COLO829 (cell line): Measurements from ENCODE around the gene CARD8.

ENCODE experiments used
- DNase-seq: peaks from one replicate; pipeline ENCODE4 v3.0.0; 2012; ENCODE audit warnings: low spot score

The CARD8 gene

DNA sequence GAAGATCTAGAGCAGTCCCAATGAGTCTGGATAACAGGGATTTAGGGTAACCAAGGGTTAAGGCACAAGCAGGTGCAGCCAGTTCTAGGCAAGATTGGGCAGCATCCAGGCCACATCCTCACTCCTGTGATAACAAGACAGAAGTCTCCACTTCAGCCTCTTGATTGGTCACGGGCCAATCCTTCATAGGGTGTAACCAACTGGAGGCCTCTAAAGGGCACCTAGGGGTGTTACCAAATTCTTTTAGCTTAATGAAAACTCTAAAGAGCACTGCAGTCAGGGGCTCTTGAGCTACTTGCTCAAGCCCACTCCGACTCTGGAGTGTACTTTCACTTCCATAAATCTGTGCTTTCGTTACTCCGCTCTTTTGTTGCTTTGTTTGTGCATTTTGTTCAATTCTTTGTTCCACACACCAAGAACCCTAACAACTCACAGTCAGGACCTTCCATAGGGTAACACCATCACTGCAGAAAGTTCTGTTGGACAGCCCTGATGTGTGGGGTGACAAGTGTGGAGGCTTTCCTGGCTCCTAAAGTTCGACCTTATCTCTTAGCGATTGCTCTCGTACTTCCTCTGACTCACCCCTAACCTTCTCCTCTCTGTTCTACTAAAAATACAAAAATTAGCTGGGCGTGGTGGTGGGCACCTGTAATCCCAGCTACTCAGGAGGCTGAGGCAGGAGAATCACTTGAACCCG, 49.2 kb downstream of the CARD8 start:
- DNase-seq, result no peak

DNA sequence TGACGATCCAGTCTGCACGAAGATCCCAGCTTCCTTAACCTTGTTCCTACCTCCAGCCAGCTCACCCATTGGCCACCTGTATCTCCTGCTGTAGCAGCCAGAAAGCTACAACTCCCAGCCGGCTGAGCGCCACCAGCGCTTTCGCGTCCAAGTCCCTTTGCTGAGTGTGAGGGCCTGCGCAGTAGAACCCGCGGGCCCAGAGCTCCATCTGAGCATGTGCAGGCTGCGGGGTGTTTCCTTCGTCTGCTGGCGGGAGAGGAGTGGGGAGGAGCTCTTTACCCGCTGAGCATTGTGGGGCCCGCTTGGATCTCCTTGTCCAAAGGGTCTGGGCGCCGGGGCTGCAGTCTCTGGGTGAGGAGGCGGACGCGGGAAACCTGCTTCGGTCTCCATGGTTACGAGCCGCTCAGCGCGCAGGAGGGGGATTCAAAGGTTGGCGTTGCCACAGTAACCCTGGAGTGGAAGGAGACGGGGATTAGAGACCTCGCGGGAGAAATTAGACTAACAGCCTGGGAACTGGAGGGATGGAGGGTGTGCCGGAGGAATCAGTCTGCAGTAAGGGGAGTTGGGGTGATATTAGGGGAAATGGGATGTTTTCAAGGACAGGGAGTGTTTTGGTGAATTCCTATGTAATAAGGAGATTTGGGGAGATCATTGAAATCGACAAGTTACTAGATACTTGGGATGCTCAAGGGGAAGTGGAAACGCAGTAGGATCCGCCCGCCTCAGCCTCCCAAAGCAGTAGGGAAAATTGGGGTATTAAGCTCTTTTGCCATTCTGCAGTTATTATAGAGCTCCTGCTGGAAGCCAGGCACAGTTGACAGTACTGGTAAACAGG, 51.7 kb downstream of the CARD8 start:
- DNase-seq, result peak; percentile 94

DNA sequence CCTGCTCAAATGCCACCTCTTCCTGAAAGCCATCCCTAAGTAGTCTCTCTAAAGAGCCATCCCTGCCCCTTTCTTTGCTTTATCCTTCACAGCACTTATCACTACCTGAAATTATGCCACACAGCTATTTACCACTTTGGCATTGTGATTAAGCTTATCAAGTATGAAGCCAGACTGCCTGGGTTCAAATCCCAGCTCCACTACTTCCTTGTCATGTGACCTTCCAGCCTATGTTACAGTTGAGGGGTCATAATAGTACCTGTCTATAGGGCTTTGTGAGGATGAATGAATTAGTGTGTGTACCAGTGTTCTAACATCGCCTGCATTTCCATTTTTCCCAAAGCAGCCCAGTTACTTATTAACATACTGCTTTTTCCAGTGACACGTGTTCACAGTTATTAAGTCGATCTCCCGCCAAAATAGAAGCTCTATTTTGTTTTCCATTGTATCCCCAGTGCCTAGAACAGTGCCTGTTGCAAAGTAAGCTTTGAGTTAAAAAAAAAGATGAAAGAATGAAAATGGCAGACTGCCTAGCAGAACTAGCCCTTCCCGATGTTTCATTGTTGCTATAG, 52.4 kb downstream of the CARD8 start:
- DNase-seq, result no peak

DNA sequence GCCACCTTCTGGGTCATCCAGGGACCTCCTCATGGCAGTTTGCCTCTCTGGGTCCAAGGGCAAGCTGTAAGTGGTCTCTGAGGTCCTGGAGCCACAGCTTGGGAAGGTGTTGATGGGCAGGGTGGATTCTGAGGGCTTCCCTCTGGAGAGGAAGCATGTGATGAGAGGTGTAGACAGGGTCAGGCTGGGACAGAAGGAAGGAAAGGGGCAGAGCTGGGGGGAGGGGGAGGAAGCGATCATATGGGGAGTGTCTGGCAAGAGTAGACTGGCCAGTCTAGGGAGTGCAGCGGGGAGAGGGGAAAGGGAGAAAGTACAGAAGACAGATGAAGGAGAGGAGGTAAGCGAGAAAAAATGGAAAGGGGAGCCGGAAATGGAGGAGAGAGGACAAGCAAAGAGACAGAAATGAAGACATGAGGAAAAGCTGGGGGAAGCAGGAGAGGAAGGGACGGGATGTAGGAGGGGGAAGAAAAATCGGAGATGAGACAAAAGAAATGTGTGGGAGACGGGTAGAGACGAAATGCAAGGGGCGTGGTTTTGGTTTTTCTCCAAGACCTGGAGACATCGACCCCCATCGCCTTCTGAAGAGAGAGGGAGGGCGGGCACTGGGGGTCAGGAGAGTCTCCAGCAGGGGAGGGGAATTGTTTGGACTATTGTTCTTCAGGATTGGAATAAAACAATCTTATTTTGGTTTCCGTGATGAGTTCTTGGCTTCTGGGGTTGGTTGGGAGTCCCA, 58.6 kb downstream of the CARD8 start:
- DNase-seq, result no peak

DNA sequence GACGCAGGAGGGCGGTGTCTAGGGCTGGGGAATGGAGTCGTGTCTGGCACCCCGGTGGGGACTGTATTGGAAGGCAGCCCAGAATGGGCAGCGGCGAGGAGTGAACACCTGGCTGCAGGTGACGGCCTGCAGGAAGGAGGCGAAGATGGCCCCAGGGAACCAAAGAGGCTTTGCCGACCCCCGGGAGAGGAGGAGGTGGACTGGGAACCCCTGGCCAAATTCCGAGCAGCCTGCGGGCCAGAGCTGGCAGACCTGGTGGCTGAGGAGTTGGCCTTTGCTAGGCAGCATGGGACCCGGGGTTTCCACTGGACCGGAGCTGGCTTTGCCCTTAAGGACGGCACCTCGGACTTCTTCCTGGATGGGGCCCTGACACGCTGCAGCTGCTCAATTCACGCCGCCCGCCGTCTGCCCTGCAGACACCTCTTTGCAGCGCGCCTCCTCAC, 59.4 kb downstream of the CARD8 start:
- no peak for DNase-seq

DNA sequence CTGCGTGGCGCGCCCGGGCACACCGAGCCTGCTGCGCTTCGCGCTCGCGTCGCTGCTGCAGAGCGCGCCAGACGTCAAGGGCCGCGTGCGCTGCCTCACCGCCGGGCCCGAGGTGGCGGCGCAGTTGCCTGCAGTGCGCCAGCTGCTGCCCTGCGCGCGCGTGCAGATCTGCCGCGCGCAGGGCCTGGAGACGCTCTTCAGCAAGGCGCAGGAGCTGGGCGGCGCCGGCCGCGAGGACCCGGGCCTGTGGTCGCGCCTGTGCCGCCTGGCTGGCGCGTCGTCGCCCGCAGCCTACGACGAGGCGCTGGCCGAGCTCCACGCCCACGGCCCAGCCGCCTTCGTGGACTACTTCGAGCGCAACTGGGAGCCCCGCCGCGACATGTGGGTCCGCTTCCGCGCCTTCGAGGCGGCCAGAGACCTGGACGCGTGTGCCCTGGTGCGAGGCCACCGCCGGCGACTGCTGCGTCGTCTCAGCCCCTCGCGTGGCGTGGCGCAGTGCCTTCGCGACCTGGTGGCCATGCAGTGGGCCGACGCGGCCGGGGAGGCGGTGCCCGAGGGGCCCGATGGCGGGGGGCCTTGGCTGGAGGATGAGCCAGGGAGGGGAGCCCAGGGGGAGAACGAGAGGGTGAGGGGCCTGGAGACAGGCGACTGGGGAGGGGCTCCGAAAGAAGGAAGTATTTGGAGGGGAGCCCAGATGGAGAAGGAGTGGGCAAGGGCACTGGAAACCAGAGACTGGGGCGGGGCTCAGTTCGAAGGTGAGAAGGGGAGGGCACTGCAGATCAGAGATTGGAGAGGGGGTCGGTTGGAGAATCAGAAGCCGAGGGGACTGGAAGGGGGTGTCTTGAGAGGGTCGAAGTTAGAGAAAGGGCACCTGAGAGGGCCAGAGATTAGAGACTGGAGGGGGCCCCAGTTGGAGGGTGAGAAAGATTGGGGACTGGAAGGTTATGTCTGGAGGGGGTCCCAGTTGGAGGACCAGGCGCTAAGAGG, 60.6 kb downstream of the CARD8 start:
- DNase-seq, result no peak

DNA sequence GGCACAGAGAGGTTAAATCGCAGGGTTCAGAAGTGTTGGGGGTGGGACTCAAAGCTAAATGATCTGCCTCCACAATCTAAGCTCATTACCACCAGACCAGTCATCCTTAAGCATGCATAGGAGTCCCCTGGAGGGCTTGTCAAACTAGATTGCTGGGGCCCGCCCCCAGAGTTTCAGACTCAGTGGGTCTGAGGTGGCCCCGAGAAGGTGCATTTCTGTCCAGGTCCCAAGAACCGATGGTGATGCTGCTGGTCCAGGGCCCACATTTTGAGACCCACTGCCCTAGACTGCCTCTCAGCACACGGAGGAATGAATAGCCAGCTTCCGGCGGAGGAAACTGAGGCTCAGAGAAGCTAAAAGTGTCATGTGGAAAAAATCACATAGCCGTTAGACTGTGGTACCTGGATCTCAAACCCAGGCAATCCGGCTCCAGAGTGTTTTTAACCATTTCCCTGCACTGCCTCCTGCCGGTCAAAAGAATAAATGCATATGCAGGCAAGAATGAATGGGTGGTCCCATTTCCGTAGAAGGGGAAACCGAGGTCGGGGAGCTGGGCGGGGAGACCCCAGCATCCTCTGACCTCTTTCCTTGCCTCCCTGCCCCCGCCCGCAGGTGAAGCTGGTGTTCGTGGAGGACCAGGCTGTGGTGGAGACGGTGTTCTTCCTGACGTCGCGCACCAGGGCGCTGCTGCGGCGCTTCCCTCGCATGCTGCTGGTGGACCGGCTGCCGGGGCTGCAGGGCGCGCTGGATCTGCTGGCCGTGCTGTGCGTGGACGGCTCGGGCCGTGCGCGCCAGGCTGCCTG, 61.5 kb downstream of the CARD8 start:
- DNase-seq, result no peak

DNA sequence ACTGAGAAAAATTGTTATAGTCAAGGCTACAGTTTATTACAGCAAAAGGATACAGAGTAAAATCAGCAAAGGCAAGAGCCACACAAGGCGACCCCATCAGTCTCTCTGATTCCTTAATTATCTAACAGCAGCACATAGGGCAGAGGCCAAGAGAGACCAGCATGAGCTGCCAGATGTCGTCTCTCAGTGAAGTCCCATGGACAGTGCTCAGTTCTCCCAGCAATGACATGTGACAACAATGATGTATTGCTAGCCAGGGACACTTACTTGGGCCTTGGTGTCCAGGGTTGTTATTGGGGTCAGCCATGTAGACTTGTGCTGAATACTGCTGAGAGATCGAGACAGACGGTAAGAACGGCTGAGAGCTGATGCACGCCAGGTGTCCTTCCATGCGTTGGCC, 63.0 kb downstream of the CARD8 start:
- DNase-seq, result no peak

DNA sequence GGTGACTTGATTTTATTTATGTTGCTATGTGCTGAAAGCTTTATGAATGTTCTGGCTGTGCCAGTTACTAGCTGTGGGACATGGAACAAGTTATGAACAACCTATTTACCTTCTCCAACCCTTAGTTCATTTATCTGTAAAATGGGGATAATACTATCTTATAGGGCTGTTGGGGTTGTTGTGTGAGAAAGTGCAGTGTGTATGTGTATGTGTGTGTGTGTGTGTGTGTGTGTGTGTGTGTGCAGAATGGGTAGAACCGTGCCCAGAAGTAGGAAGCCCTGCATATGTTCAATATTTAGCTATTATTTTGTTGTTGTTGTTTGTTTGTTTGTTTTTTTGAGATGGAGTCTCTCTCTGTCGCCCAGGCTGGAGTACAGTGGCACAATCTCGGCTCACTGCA, 64.8 kb downstream of the CARD8 start:
- no peak for DNase-seq

DNA sequence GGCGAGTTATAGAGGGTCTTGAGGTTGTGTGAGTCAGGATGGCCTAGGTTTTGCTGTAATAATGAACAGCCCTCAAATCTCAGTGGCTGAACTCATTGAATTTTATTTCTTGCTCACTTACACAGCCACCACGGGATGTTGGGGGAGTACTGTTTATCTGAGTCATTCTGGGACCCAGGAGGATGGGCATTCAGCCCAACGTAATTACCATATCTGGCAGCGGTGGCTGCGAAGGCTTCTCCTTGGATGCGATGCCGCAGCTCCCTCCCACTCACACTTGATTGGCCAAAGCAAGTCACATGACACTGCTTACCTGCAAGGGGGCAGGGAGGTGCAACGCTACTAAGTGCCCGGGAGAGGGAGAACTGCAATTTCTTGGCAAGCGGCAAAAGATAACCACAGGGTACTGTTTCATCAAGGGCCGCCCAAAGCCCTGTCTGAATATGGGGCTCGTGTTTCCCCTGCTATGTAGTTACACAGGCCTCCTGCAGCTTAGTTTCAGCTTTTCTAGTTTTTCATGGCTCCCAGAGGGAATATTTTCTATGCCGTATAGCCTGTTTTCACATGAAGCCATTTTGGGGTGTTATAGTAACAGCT, 65.3 kb downstream of the CARD8 start:
- DNase-seq, result no peak

DNA sequence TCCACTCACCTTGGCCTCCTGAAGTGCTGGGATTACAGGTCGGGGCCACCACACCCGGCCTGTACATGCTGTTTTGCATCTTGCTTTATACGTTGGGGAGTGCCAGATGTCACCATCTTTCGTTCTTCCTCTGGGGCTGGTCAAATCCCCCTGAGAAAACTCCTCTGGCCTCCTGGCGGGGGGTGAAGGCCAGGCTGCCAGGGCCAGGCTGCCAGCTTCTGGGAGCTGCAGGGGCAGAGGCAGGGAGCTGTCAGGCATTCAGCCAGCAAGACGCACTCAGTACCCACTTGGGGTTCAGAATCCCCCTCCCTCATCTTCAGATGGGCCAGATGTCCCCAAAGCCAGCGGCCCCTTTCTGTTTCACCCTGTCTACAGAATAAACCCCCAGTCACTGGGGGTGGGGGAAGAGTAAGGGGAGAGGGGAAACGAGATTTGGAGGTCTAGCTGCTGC, 69.1 kb downstream of the CARD8 start:
- no peak for DNase-seq

DNA sequence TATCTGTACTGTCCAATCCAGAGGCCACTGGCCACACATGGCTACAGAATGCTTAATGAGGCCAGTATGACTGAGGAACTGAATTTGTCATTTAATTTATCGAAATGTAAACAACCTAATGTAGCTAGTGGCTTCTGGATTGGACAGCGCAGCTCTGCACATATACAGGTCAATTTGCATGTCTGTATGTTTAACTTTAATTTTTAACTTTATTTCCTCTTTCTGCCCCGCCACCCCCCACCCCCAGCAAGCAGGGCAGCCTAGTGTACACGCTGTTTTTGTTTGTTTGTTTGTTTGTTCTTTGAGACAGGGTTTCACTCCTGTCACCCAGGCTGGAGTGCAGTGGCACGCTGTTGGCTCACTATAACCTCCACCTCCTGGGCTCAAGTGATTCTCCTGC, 69.7 kb downstream of the CARD8 start:
- no peak for DNase-seq

DNA sequence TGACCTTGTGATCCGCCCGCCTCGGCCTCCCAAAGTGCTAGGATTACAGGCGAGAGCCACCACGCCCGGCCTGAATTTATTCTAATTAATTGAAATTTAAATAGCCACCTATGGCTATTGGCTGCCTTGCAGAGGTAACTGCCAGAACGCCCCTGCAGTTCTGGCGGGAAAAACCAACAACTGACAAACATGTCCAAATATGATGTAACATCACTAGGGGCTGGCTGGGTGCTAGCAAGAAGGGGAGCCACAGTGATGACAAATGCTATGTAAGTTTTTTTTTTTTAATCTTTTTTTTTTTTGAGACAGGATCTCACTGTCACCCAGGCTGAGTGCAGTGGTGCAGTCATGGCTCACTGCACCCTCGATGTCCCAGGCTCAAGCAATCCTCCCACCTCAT, 72.4 kb downstream of the CARD8 start:
- DNase-seq, result no peak

DNA sequence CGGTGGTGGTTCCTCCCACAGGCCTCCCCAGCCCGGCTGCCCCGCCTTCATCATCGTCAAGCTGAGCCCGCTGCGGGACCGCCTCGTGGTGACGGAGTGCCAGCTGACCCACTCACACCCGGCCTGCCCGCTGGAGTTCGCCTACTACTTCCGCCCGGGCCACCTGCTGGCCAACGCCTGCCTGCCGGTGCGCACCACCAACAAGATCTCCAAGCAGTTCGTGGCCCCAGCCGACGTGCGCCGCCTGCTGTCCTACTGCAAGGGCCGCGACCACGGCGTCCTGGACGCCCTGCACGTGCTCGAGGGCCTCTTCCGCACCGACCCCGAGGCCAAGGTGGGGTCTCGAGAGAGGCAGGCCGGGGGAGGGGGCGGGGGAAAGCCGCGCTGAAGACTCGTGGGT, 73.3 kb downstream of the CARD8 start:
- no peak for DNase-seq

DNA sequence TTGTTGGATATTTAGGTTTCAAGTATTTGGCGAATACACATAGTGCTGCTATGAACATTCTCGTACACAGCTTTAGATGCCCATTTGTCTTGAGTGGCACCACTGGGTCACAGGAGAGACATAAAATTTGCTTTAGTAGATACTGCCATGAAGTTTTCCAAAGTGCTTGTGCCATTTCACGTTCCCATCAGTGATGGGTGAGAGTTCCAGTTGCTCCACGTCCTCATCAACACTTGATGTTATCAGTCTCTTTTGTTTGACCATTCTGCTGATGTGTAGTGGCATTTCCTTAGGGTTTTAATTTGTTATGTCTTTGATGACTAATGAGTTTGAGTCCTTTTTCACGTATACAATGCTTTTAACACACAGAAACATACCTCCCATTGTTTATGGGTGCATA, 74.2 kb downstream of the CARD8 start:
- DNase-seq, result no peak

DNA sequence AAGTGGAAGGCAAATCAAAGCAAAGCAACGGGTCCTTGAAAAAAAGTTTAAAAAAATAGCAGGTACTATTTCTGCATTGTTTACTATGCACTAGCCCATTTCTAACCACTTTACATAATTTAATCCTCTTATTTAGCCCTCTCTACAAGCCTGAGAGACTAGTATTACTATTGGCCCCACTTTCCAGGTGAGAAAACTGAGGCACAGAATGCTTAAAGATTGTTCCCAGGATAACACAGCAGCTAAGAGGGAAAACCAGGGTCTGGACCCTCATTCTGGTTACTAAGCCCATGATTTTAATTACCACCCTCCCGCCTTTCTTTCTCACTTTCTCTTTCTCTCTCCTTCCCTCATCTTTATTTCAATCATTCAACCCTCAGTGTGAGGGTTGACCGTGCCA, 79.5 kb downstream of the CARD8 start:
- DNase-seq, result no peak

DNA sequence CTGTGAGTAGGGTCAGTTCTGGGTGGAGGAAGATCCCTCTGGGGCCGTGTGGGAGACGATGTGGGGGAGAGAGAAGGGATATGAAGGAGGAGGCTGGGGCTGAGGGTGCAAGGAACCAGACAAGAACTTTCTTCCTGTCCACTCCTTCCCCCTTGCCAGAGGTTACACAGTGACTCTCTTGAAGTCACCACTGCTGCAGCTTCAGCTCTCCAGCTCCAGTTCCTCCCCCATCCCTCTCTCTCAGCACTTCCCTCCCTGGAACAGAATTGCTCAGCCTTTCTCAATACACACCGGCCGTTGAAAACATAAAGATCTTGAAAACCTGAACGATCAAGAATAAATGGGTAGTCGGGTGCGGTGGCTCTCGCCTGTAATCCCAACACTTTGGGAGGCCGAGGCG, 80.1 kb downstream of the CARD8 start:
- DNase-seq, result no peak

DNA sequence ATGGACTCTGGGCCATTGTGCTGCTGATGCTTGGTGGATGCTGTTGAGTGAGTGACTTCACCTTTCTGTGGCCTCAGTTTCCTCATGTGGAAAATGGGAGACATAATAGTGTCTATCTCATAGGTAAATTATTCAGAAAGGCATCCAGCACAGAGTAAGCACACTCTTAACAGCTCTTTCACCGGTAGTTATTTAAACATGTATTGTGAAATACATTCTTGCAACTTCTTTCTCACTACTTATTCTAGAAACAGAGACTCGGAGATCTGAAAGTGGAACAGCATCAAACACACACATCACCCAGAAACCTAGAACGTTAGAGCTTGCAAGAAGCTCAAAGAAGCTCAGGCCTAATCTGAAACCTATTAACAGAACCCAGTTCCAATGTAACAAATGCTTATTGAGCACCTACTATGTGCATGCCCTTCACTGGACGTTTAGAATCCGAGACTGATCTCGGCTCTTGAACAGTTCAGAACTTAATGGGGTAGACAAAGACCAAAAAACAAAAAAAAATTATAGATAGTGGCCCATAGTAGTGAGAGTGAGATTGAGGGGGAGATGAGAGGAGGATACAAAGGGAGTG, 81.2 kb downstream of the CARD8 start:
- no peak for DNase-seq

DNA sequence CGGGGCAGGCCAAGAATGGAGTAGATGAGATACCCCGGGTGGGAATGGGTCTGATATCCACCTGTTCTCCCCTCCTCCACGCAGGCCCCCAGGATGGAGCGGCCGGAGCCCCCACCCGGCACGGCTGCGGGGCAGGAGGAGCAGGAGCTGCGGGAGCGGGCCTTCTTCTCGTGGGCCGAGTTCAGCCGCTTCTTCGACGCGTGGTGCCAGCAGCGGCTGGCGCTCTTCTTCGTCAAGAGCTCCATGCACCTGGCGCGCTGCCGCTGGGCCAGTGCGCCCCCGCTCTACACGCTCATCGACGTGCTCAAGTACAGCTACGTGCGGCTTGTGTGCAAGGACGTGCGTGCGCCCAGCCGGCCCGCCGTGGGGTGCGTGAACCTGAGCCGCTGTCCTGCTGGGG, 84.0 kb downstream of the CARD8 start:
- DNase-seq, result no peak
